ENCODE results near the gene ZNF839.

Gene ZNF839

GRCh38 chr14:102390064-102390855, 70.7 kb downstream of the ZNF839 start:
- no peak for DNase-seq

Measured in stimulated activated CD4-positive, alpha-beta T cell treated with anti-CD3 and anti-CD28 coated beads, Interleukin-15, amount 100 ng/mL, for 24 hours (primary cell).